Panc1 (cell line): ENCODE measurements around the gene ISG15. TPM values are rescaled to one million over a fixed set of nuclear protein-coding genes. Genes with fewer than 3 reads are reported as not detected.

Experiments
- ATAC-seq: fragments of 200-7000 bp; cut with Tn5 transposase; 2 replicates; pipeline ENCODE4 v1.9.1; 2020; ENCODE audit warnings: mild to moderate bottlenecking, moderate library complexity
- BruUV-seq: library from RNA; stranded (reverse); fragments of 400-500 nt; replicated peaks from 2 replicates; lab custom pipeline; 2021; lab: Mats Ljungman, UMichigan
- CTCF ChIA-PET: fragments of 300-600 bp; sonication (Branson Sonifier 250); formaldehyde crosslinking; loops from one replicate; lab custom pipeline; 2022; ENCODE audit warnings: antibody characterized with exemption; lab: Charles Lee
- POLR2A ChIA-PET: fragments of 300-600 bp; sonication (Branson Sonifier 250); formaldehyde crosslinking; loops from one replicate; lab custom pipeline; 2022; ENCODE audit warnings: antibody characterized with exemption; lab: Charles Lee
- DNase-seq: peaks from one replicate; pipeline ENCODE4 v3.0.0-alpha.2; 2010; ENCODE audit warnings: low read depth, low spot score
- H3K27ac ChIP-seq: 2 replicates; pipeline ENCODE4 v1.5.1; 2011; ENCODE audit warnings: mild to moderate bottlenecking, low read length, inconsistent platforms
- H3K27me3 ChIP-seq: fragments of 200-500 bp; sonication (Bioruptor generic); 2 replicates; pipeline ENCODE4 v1.6.0; 2014; ENCODE audit warnings: low read length, inconsistent platforms; ENCODE audit not compliant: control insufficient read depth, insufficient read depth
- H3K36me3 ChIP-seq: fragments of 200-500 bp; sonication (Bioruptor generic); 2 replicates; pipeline ENCODE4 v1.5.1; 2014; ENCODE audit warnings: inconsistent platforms, mild to moderate bottlenecking, low read length, moderate library complexity; ENCODE audit not compliant: control insufficient read depth, insufficient read depth
- H3K4me1 ChIP-seq: 2 replicates; pipeline ENCODE4 v1.5.1; 2011; ENCODE audit warnings: inconsistent platforms, mild to moderate bottlenecking, low read length, moderate library complexity; ENCODE audit not compliant: control insufficient read depth, insufficient read depth
- H3K4me3 ChIP-seq, 2 experiments: 2 replicates each; pipeline ENCODE4 v1.5.1; 2011 to 2012; ENCODE audit warnings: low read depth in 2 of 2, low read length in 2 of 2, mild to moderate bottlenecking in 2 of 2, inconsistent platforms in 1 of 2, moderate library complexity in 1 of 2
- H3K9me3 ChIP-seq: fragments of 200-500 bp; sonication (Bioruptor generic); 2 replicates; pipeline ENCODE4 v1.5.1; 2014; ENCODE audit warnings: low read depth, mild to moderate bottlenecking, inconsistent platforms, low read length, moderate library complexity; ENCODE audit not compliant: control insufficient read depth, insufficient read depth
- CTCF ChIP-seq: fragments of 450-650 bp; IDR thresholded peaks from 2 replicates; pipeline ENCODE4 v1.5.1; 2017; ENCODE audit warnings: mild to moderate bottlenecking
- POLR2AphosphoS5 ChIP-seq: IDR thresholded peaks from 2 replicates; pipeline ENCODE4 v1.6.1; 2012; ENCODE audit warnings: mild to moderate bottlenecking, low read depth, low read length, moderate library complexity
- SIN3A ChIP-seq: IDR thresholded peaks from 2 replicates; pipeline ENCODE4 v1.6.1; 2012; ENCODE audit warnings: low read depth, mild to moderate bottlenecking, low read length, moderate library complexity, borderline replicate concordance; ENCODE audit not compliant: insufficient read depth
- TCF7L2 ChIP-seq: IDR thresholded peaks from 2 replicates; pipeline ENCODE4 v1.6.1; 2011; ENCODE audit warnings: mild to moderate bottlenecking, low read depth, low read length, inconsistent platforms
- in situ Hi-C: cut with HindIII; loops from 2 replicates; pipeline ENCODE4 v1.10.0; 2016; ENCODE audit warnings: low sequenced_read_pairs, low pct_unique_long_range_greater_than_20kb
- intact Hi-C: fragments of 100-400 bp; cut with micrococcal nuclease; formaldehyde crosslinking; loops from one replicate; pipeline ENCODE4 v1.10.0; 2022; ENCODE audit not compliant: unreplicated experiment
- total RNA-seq: library from RNA; stranded (reverse); gene quantifications from one replicate; pipeline ENCODE4 v1.2.1, GENCODE V29; 2021; ENCODE audit not compliant: unreplicated experiment
- TF ChIP-seq, protein P1 (sequence below), 2 experiments: IDR thresholded peaks; 2 replicates each; pipeline ENCODE4 v1.6.1; 2011 to 2012; ENCODE audit warnings: low read depth in 2 of 2, control low read depth in 1 of 2, low read length in 1 of 2, mild to moderate bottlenecking in 1 of 2, moderate library complexity in 1 of 2; ENCODE audit not compliant: insufficient read depth in 1 of 2

The ISG15 gene
- total RNA-seq, 1 experiment from 2014 or later, result 102 TPM

DNA sequence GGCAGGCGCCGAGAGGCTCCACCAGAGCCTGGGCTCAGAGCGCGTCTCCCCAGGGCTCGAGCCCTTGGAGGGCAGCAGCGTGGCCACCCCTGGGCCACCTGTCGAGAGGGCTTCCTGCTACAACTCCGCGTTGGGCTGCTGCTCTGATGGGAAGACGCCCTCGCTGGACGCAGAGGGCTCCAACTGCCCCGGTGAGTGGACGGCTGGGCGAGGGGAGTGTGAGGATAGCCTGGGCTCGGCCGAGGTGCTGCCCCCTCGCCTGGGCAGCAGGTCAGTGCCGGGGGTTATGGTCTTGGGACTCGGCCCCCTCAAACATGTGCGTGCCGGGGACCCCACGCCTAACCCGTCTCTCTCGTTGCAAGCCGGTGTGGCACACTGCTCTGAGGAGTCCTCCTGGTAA is 33.5 kb downstream of the ISG15 start:
- H3K27me3 ChIP-seq, result no peaks in the 10 kb centered on the region
- H3K4me1 ChIP-seq, result no peaks in the 10 kb centered on the region
- no peaks in the 10 kb centered on the region for H3K36me3 ChIP-seq
- intact Hi-C loops (no loop called here), in situ Hi-C loops (no loop called here)
- ChIA-PET CTCF (no interaction called here), POLR2A (no interaction called here)
- H3K9me3 ChIP-seq, result no peaks in the 10 kb centered on the region
- no peak for ATAC-seq
- H3K27ac ChIP-seq, result no peak overlapping the region
- no TSS peak for BruUV-seq
- DNase-seq, result no peak
- TF ChIP-seq POLR2AphosphoS5 (no peak), CTCF (no peak), SIN3A (no peak), TCF7L2 (no peak)
- TF ChIP-seq, protein P1, sequence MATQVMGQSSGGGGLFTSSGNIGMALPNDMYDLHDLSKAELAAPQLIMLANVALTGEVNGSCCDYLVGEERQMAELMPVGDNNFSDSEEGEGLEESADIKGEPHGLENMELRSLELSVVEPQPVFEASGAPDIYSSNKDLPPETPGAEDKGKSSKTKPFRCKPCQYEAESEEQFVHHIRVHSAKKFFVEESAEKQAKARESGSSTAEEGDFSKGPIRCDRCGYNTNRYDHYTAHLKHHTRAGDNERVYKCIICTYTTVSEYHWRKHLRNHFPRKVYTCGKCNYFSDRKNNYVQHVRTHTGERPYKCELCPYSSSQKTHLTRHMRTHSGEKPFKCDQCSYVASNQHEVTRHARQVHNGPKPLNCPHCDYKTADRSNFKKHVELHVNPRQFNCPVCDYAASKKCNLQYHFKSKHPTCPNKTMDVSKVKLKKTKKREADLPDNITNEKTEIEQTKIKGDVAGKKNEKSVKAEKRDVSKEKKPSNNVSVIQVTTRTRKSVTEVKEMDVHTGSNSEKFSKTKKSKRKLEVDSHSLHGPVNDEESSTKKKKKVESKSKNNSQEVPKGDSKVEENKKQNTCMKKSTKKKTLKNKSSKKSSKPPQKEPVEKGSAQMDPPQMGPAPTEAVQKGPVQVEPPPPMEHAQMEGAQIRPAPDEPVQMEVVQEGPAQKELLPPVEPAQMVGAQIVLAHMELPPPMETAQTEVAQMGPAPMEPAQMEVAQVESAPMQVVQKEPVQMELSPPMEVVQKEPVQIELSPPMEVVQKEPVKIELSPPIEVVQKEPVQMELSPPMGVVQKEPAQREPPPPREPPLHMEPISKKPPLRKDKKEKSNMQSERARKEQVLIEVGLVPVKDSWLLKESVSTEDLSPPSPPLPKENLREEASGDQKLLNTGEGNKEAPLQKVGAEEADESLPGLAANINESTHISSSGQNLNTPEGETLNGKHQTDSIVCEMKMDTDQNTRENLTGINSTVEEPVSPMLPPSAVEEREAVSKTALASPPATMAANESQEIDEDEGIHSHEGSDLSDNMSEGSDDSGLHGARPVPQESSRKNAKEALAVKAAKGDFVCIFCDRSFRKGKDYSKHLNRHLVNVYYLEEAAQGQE (IDR thresholded peaks at IDR 0.05; ENCODE audit: insufficient read depth in 1 of 2, low read depth in 2 of 2, low read length in 1 of 2), result no peak
- H3K4me3 ChIP-seq, result no peak overlapping the region

DNA sequence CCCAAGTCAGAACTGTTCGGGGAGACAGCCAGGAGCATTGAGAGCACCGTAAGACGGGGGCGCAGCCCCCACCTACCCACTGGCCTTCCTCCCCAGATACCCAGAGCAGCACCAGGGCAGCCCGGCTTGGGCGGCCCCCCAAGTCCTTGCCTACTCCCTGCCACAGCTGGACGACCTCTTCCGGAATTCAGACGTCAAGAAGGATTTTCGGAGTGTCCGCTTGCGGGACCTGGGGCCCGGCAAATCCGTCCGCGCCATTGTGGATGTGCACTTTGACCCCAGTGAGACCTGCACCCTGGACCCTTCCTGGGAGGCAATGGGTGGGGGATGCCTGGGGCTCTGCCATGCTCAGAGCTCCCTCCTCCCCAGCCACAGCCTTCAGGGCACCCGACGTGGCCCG is 34.1 kb downstream of the ISG15 start:
- H3K4me3 ChIP-seq, result no peak overlapping the region
- H3K36me3 ChIP-seq, result no peaks in the 10 kb centered on the region
- in situ Hi-C loops (no loop called here), intact Hi-C loops (no loop called here)
- DNase-seq, result no peak
- H3K9me3 ChIP-seq, result no peaks in the 10 kb centered on the region
- TF ChIP-seq SIN3A (no peak), TCF7L2 (no peak), CTCF (no peak), POLR2AphosphoS5 (no peak)
- TF ChIP-seq, protein P1 (IDR thresholded peaks at IDR 0.05; ENCODE audit: insufficient read depth in 1 of 2, low read depth in 2 of 2, low read length in 1 of 2), result no peak
- no peak for ATAC-seq
- H3K27ac ChIP-seq, result no peak overlapping the region
- H3K4me1 ChIP-seq, result no peaks in the 10 kb centered on the region
- POLR2A ChIA-PET, result no interaction called here
- BruUV-seq, result TSS peak; percentile 41
- no peaks in the 10 kb centered on the region for H3K27me3 ChIP-seq
- CTCF ChIA-PET, result no interaction called here
